ENCODE data around the gene FAM3A. TPM values are rescaled to one million over a fixed set of nuclear protein-coding genes. Genes with fewer than 3 reads are reported as not detected.

The FAM3A gene
- total and polyA plus RNA-seq, 2 experiments from 2014 or later, result 35.7 to 43.6 TPM

GRCh38 chrX:154545673-154546274 lies 29.7 kb upstream of the FAM3A start:
- peak overlapping the region; percentile 71 for H3K4me2 ChIP-seq (ENCODE audit: unreplicated experiment)
- DNase-seq, result no peak
- peak overlapping the region; percentile 98 for H3K4me3 ChIP-seq
- no peaks in the 10 kb centered on the region for H3K9me3 ChIP-seq (ENCODE audit: low read depth)
- no peaks in the 10 kb centered on the region for H3K9me2 ChIP-seq (ENCODE audit: insufficient read depth)
- H2AFZ ChIP-seq, result no peak overlapping the region
- no peak overlapping the region for H3K27ac ChIP-seq
- H3K27me3 ChIP-seq (replicated peaks; ENCODE audit: insufficient read depth), result no peaks in the 10 kb centered on the region
- H3F3A ChIP-seq (ENCODE audit: insufficient read depth), result peaks cover 11% of the 10 kb centered on the region; the same call in 1 of the 2 replicates
- no peaks in the 10 kb centered on the region for H3K36me3 ChIP-seq (ENCODE audit: low read depth)
- peaks cover 51% of the 10 kb centered on the region for H3K79me2 ChIP-seq (ENCODE audit: insufficient read depth)
- peak overlapping the region; percentile 98 for H3K9ac ChIP-seq
- in situ Hi-C loops (cut with MboI), result no loop called here
- 87% methylated on average over 11 to 15 of the region's 17 CpGs for WGBS, 2 experiments (ENCODE audit: low coverage in 1 of 2, low lambda C conversion rate in 2 of 2, missing lambda C conversion rate in 2 of 2)
- H3K4me1 ChIP-seq (ENCODE audit: insufficient read depth), result peaks cover 22% of the 10 kb centered on the region
- TF ChIP-seq EZH2phosphoT487 (IDR thresholded peaks at IDR 0.05; ENCODE audit: insufficient read depth, low read depth), result no peak
- no peak for TF ChIP-seq EZH2 (IDR thresholded peaks at IDR 0.05; ENCODE audit: insufficient read depth, poor library complexity, severe bottlenecking)
- H4K20me1 ChIP-seq (ENCODE audit: insufficient read depth), result no peaks in the 10 kb centered on the region

- Histone ChIP-seq H4K20me1 (ENCODE audit: insufficient read depth) (no peaks in the 10 kb centered on the region), H3K4me1 (ENCODE audit: insufficient read depth) (peaks cover 15% of the 10 kb centered on the region), H3K27ac (peak overlapping the region; percentile 93), H2AFZ (no peak overlapping the region), H3K9me3 (ENCODE audit: low read depth) (no peaks in the 10 kb centered on the region), H3K36me3 (ENCODE audit: low read depth) (no peaks in the 10 kb centered on the region), H3K4me2 (ENCODE audit: unreplicated experiment) (no peak overlapping the region), H3K4me3 (no peak overlapping the region), H3K79me2 (ENCODE audit: insufficient read depth) (peaks cover 35% of the 10 kb centered on the region), H3F3A (ENCODE audit: insufficient read depth) (peaks cover 3% of the 10 kb centered on the region; the same call in 1 of the 2 replicates), H3K27me3 (replicated peaks; ENCODE audit: insufficient read depth) (no peaks in the 10 kb centered on the region), H3K9me2 (ENCODE audit: insufficient read depth) (no peaks in the 10 kb centered on the region), H3K9ac (peak overlapping the region; percentile 77)
- in situ Hi-C loops (cut with MboI), result no loop called here
- DNase-seq, result no peak
- WGBS, 2 experiments (ENCODE audit: low coverage in 1 of 2, low lambda C conversion rate in 2 of 2, missing lambda C conversion rate in 2 of 2), result 89% methylated on average over 18 to 20 of the region's 20 CpGs
- TF ChIP-seq EZH2 (IDR thresholded peaks at IDR 0.05; ENCODE audit: insufficient read depth, poor library complexity, severe bottlenecking), result no peak
- TF ChIP-seq EZH2phosphoT487 (IDR thresholded peaks at IDR 0.05; ENCODE audit: insufficient read depth, low read depth), result no peak
These were observed 26.8 kb upstream of the FAM3A start for GRCh38 chrX:154542723-154543424.

GRCh38 chrX:154541896-154542722 lies 26.1 kb upstream of the FAM3A start:
- DNase-seq, result peak; percentile 79
- no peaks in the 10 kb centered on the region for H3K9me2 ChIP-seq (ENCODE audit: insufficient read depth)
- H3K4me1 ChIP-seq (ENCODE audit: insufficient read depth), result peaks cover 15% of the 10 kb centered on the region
- no peak overlapping the region for H3K4me3 ChIP-seq
- 60 to 64% methylated on average over 8 to 10 of the region's 12 CpGs for WGBS, 2 experiments (ENCODE audit: low coverage in 1 of 2, low lambda C conversion rate in 2 of 2, missing lambda C conversion rate in 2 of 2)
- no peaks in the 10 kb centered on the region for H3F3A ChIP-seq (ENCODE audit: insufficient read depth)
- H3K79me2 ChIP-seq (ENCODE audit: insufficient read depth), result peaks cover 34% of the 10 kb centered on the region
- H4K20me1 ChIP-seq (ENCODE audit: insufficient read depth), result no peaks in the 10 kb centered on the region
- no peaks in the 10 kb centered on the region for H3K9me3 ChIP-seq (ENCODE audit: low read depth)
- H2AFZ ChIP-seq, result no peak overlapping the region
- peak overlapping the region; percentile 93 for H3K27ac ChIP-seq
- TF ChIP-seq EZH2phosphoT487 (IDR thresholded peaks at IDR 0.05; ENCODE audit: insufficient read depth, low read depth) (no peak), EZH2 (IDR thresholded peaks at IDR 0.05; ENCODE audit: insufficient read depth, poor library complexity, severe bottlenecking) (no peak)
- no peaks in the 10 kb centered on the region for H3K36me3 ChIP-seq (ENCODE audit: low read depth)
- H3K4me2 ChIP-seq (ENCODE audit: unreplicated experiment), result peak overlapping the region; percentile 28
- peak overlapping the region; percentile 77 for H3K9ac ChIP-seq
- H3K27me3 ChIP-seq (replicated peaks; ENCODE audit: insufficient read depth), result no peaks in the 10 kb centered on the region
- in situ Hi-C loops (cut with MboI), result no loop called here

GRCh38 chrX:154541589-154541895 lies 25.5 kb upstream of the FAM3A start:
- Histone ChIP-seq H3K9ac (peak overlapping the region; percentile 77), H3K27me3 (replicated peaks; ENCODE audit: insufficient read depth) (no peaks in the 10 kb centered on the region), H3K79me2 (ENCODE audit: insufficient read depth) (peaks cover 34% of the 10 kb centered on the region), H3K27ac (peak overlapping the region; percentile 93), H3K36me3 (ENCODE audit: low read depth) (no peaks in the 10 kb centered on the region), H3K9me2 (ENCODE audit: insufficient read depth) (no peaks in the 10 kb centered on the region), H3K9me3 (ENCODE audit: low read depth) (no peaks in the 10 kb centered on the region), H3K4me2 (ENCODE audit: unreplicated experiment) (no peak overlapping the region), H3F3A (ENCODE audit: insufficient read depth) (no peaks in the 10 kb centered on the region), H2AFZ (no peak overlapping the region), H4K20me1 (ENCODE audit: insufficient read depth) (no peaks in the 10 kb centered on the region), H3K4me1 (ENCODE audit: insufficient read depth) (peaks cover 15% of the 10 kb centered on the region), H3K4me3 (no peak overlapping the region)
- TF ChIP-seq EZH2phosphoT487 (IDR thresholded peaks at IDR 0.05; ENCODE audit: insufficient read depth, low read depth), result no peak
- no peak for TF ChIP-seq EZH2 (IDR thresholded peaks at IDR 0.05; ENCODE audit: insufficient read depth, poor library complexity, severe bottlenecking)
- WGBS, 2 experiments (ENCODE audit: low coverage in 1 of 2, low lambda C conversion rate in 2 of 2, missing lambda C conversion rate in 2 of 2), result 67 to 96% methylated on average over 3 to 4 of the region's 5 CpGs
- in situ Hi-C loops (cut with MboI), result no loop called here
- no peak for DNase-seq
